Calu3 (cell line): ENCODE data around the gene CLIC5. TPM values are rescaled to one million over a fixed set of nuclear protein-coding genes. Genes with fewer than 3 reads are reported as not detected.

Experiments used
- BruUV-seq: library from RNA; stranded (reverse); fragments of 400-500 nt; replicated peaks from 2 replicates; lab custom pipeline; 2021; lab: Mats Ljungman, UMichigan
- CTCF ChIA-PET: fragments of 300-600 bp; sonication (Branson Sonifier 250); formaldehyde crosslinking; loops from one replicate; lab custom pipeline; 2022; ENCODE audit warnings: antibody characterized with exemption; lab: Charles Lee
- DNase-seq: peaks from one replicate; pipeline ENCODE4 v3.0.0; 2022
- H3K27ac Mint-ChIP-seq: one replicate; pipeline ENCODE4 v1.8.0; 2022; ENCODE audit warnings: mixed read lengths; ENCODE audit not compliant: unreplicated experiment
- H3K27me3 Mint-ChIP-seq: one replicate; pipeline ENCODE4 v1.8.0; 2022; ENCODE audit warnings: mixed read lengths; ENCODE audit not compliant: unreplicated experiment
- H3K36me3 Mint-ChIP-seq: one replicate; pipeline ENCODE4 v1.8.0; 2022; ENCODE audit warnings: mild to moderate bottlenecking, moderate library complexity, mixed read lengths; ENCODE audit not compliant: insufficient read depth, unreplicated experiment
- H3K4me1 Mint-ChIP-seq: one replicate; pipeline ENCODE4 v1.8.0; 2022; ENCODE audit warnings: mild to moderate bottlenecking, low read depth, mixed read lengths; ENCODE audit not compliant: unreplicated experiment
- H3K4me3 Mint-ChIP-seq: one replicate; pipeline ENCODE4 v1.8.0; 2022; ENCODE audit warnings: mild to moderate bottlenecking, low read depth, moderate library complexity, mixed read lengths; ENCODE audit not compliant: unreplicated experiment
- H3K9me3 Mint-ChIP-seq: one replicate; pipeline ENCODE4 v1.8.0; 2022; ENCODE audit warnings: low read depth, mixed read lengths; ENCODE audit not compliant: unreplicated experiment
- CTCF ChIP-seq: fragments of 200-600 bp; IDR thresholded peaks from one replicate; pipeline ENCODE4 v1.8.0; 2022; ENCODE audit warnings: antibody characterized with exemption; ENCODE audit not compliant: unreplicated experiment
- intact Hi-C: fragments of 100-400 bp; cut with micrococcal nuclease; formaldehyde crosslinking; loops from one replicate; pipeline ENCODE4 v1.10.0; 2022; ENCODE audit not compliant: unreplicated experiment
- total RNA-seq: library from RNA; stranded (reverse); gene quantifications from 2 replicates; pipeline ENCODE4 v1.2.3, GENCODE V29; 2022

Gene CLIC5
- total RNA-seq, 1 experiment from 2014 or later: 3.3 TPM

GRCh38 chr6:46059608-46060007 lies 43.9 kb upstream of the CLIC5 start:
- BruUV-seq: no TSS peak
- no peak for TF ChIP-seq CTCF
- no peak overlapping the region for H3K4me3 Mint-ChIP-seq
- peaks cover 22% of the 10 kb centered on the region for H3K4me1 Mint-ChIP-seq
- H3K27ac Mint-ChIP-seq: no peak overlapping the region
- CTCF ChIA-PET: no interaction called here
- intact Hi-C loops: no loop called here
- peaks cover 4% of the 10 kb centered on the region for H3K9me3 Mint-ChIP-seq
- no peak for DNase-seq
- no peaks in the 10 kb centered on the region for H3K27me3 Mint-ChIP-seq
- peaks cover 6% of the 10 kb centered on the region for H3K36me3 Mint-ChIP-seq

- TF ChIP-seq CTCF: no peak
- CTCF ChIA-PET: no interaction called here
- Mint-ChIP-seq H3K27me3 (no peaks in the 10 kb centered on the region), H3K9me3 (peaks cover 4% of the 10 kb centered on the region), H3K27ac (no peak overlapping the region), H3K4me3 (no peak overlapping the region), H3K36me3 (peaks cover 6% of the 10 kb centered on the region), H3K4me1 (peaks cover 22% of the 10 kb centered on the region)
- no TSS peak for BruUV-seq
- DNase-seq: no peak
- intact Hi-C loops: no loop called here
These were observed 43.3 kb upstream of the CLIC5 start for GRCh38 chr6:46058951-46059350.

DNA sequence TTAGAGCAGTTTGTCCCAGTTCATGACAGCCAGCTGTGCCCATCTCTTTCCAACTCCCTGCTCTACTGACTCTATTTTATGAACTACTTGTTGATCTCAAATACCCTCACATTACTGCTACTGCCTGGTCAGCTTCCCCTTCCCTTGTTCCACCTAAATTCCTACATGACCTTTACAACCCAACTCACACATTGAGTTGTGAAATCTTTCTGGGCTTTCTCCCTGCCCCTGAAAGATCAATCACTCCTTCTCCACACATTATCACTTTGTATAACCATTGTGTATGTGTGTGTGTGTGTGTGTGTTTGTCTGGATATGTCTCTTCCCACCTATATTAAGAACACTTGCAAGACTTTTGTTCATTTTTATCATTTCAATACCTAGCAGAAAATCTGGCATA lies 42.1 kb upstream of the CLIC5 start:
- CTCF ChIA-PET: no interaction called here
- H3K27me3 Mint-ChIP-seq: no peaks in the 10 kb centered on the region
- intact Hi-C loops: no loop called here
- H3K4me1 Mint-ChIP-seq: peaks cover 13% of the 10 kb centered on the region
- H3K27ac Mint-ChIP-seq: no peak overlapping the region
- BruUV-seq: no TSS peak
- H3K4me3 Mint-ChIP-seq: no peak overlapping the region
- peaks cover 6% of the 10 kb centered on the region for H3K36me3 Mint-ChIP-seq
- TF ChIP-seq CTCF: no peak
- no peak for DNase-seq
- peaks cover 4% of the 10 kb centered on the region for H3K9me3 Mint-ChIP-seq

DNA sequence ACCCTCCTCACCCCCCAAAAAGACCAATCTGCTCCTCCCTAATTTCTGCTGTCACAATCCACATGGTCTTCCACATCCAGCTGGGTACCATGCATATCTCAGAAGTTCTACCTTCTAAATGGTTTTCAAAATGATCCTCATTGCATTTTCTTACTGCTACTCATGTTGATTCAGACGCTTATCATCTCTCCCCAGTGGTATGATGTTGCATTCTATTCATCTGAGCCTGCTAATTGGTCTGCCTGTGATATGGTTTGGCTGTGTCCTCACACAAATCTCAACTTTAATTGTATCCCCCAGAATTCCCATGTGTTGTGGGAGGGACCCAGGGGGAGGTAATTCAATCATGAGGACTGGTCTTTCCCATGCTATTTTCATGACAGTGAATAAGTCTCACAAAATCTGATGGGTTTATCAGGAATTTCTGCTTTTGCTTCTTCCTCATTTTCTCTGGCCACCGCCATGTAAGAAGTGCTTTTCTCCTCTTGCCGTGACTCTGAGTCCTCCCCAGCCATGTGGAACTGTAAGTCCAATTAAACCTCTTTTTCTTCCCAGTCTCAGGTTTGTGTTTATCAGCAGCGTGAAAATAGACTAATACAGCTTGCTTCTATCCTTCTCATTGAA lies 41.4 kb upstream of the CLIC5 start:
- Mint-ChIP-seq H3K9me3 (peaks cover 4% of the 10 kb centered on the region), H3K27me3 (no peaks in the 10 kb centered on the region), H3K4me1 (peaks cover 5% of the 10 kb centered on the region), H3K4me3 (no peak overlapping the region), H3K36me3 (no peaks in the 10 kb centered on the region), H3K27ac (no peak overlapping the region)
- CTCF ChIA-PET: no interaction called here
- BruUV-seq: no TSS peak
- no peak for DNase-seq
- intact Hi-C loops: no loop called here
- TF ChIP-seq CTCF: no peak
